Testis (tissue), 3 donors: ENCODE measurements around the gene USP32. TPM values are rescaled to one million over a fixed set of nuclear protein-coding genes. Genes with fewer than 3 reads are reported as not detected.

Experiments
- DNase-seq: peaks from one replicate; pipeline ENCODE4 v3.0.0-alpha.2; 2019
- H3K27ac ChIP-seq, 2 donors: fragments of 200-600 bp; sonication (generic); one replicate each; pipeline ENCODE4 v1.5.1; 2019
- H3K27me3 ChIP-seq: fragments of 200-600 bp; sonication (generic); one replicate; pipeline ENCODE4 v1.5.1; 2019
- H3K36me3 ChIP-seq: fragments of 200-600 bp; sonication (generic); one replicate; pipeline ENCODE4 v1.5.1; 2017; ENCODE audit warnings: low read depth; ENCODE audit errors: missing control alignments
- H3K4me1 ChIP-seq: fragments of 200-600 bp; sonication (generic); one replicate; pipeline ENCODE4 v1.5.1; 2019
- H3K4me3 ChIP-seq, 2 donors: fragments of 200-600 bp; sonication (generic); one replicate each; pipeline ENCODE4 v1.5.1; 2017 to 2019
- H3K9me3 ChIP-seq: fragments of 200-600 bp; sonication (generic); one replicate; pipeline ENCODE4 v1.5.1; 2017
- CTCF ChIP-seq, 3 experiments: fragments of 450-650 bp in 2 of 3; fragments of 200-600 bp in 1 of 3; sonication (generic) in 1 of 3; IDR thresholded peaks; one replicate each; pipeline ENCODE4 v1.5.1; 2016 to 2019; ENCODE audit warnings: antibody characterized with exemption in 3 of 3, mild to moderate bottlenecking in 2 of 3, moderate library complexity in 1 of 3
- POLR2A ChIP-seq: fragments of 450-650 bp; IDR thresholded peaks from one replicate; pipeline ENCODE4 v1.6.1; 2017; ENCODE audit warnings: antibody characterized with exemption, mild to moderate bottlenecking, moderate library complexity
- WGBS, 2 donors: methylation state at CpG; one replicate each; pipeline ENCODE4 v1.1.5; 2018; 5-methylcytosine and 5-hydroxymethylcytosine counted together
- intact Hi-C: fragments of 100-400 bp; cut with DNase I; formaldehyde crosslinking; loops from one replicate; pipeline ENCODE4 v1.15.1; 2023; ENCODE audit warnings: low total_unique reads
- polyA plus RNA-seq: library from polyadenylated mRNA; stranded (reverse); fragments of 350-450 nt; fragmentation: Illumina TruSeq; extraction: RNeasy Lipid Tissue Mini Kit (QIAGEN cat#74804); gene quantifications from one replicate; pipeline ENCODE4 v1.2.3, GENCODE V29; 2014; ENCODE audit warnings: low read depth, low replicate concordance; ENCODE audit not compliant: insufficient read depth
- total RNA-seq, 2 donors: library from RNA; depleted of rRNA; stranded (reverse); fragments of >200 nt; gene quantifications; one replicate each; pipeline ENCODE4 v1.2.3, GENCODE V29; 2016

USP32 gene
- total and polyA plus RNA-seq, 3 donors from 2014 or later, result 113 to 279 (median 166) TPM

GRCh38 chr17:60149691-60150582 is 242.0 kb downstream of the USP32 start, which contains the start of gene CA4:
Gene CA4, plus strand, starts transcription at chr17:60149973. Its CDS starts 62 bp downstream, at chr17:60150035.
- no peak for DNase-seq
- 2 to 4% methylated on average over 34 to 59 of the region's 81 CpGs for WGBS, 2 donors
- Histone ChIP-seq H3K9me3 (no peaks in the 10 kb centered on the region), H3K4me1 (peaks cover 14% of the 10 kb centered on the region), H3K27me3 (no peaks in the 10 kb centered on the region), H3K4me3 (peak within 1 kb of the TSS; percentile 21 to 44), H3K27ac (no peak within 1 kb of the TSS), H3K36me3 (no peaks in the 10 kb centered on the region)
- TF ChIP-seq CTCF (IDR thresholded peaks at IDR 0.05), result no peak
- no peak for TF ChIP-seq POLR2A
- intact Hi-C loops, result no loop called here

GRCh38 chr17:60148373-60148772 is 243.6 kb downstream of the USP32 start:
- Histone ChIP-seq H3K27ac (no peak overlapping the region), H3K4me1 (peaks cover 11% of the 10 kb centered on the region), H3K27me3 (no peaks in the 10 kb centered on the region), H3K9me3 (no peaks in the 10 kb centered on the region), H3K4me3 (no peak overlapping the region), H3K36me3 (no peaks in the 10 kb centered on the region)
- DNase-seq, result no peak
- no peak for TF ChIP-seq POLR2A
- no peak for TF ChIP-seq CTCF (IDR thresholded peaks at IDR 0.05)
- intact Hi-C loops, result no loop called here
- WGBS, 2 donors, result 43 to 62% methylated on average over 1 to 2 of the region's 2 CpGs

GRCh38 chr17:60147553-60148223 is 244.2 kb downstream of the USP32 start:
- intact Hi-C loops, result no loop called here
- Histone ChIP-seq H3K27ac (no peak overlapping the region), H3K4me3 (no peak overlapping the region), H3K4me1 (peaks cover 15% of the 10 kb centered on the region), H3K27me3 (no peaks in the 10 kb centered on the region), H3K9me3 (no peaks in the 10 kb centered on the region), H3K36me3 (no peaks in the 10 kb centered on the region)
- TF ChIP-seq POLR2A (no peak), CTCF (IDR thresholded peaks at IDR 0.05) (no peak)
- WGBS, 2 donors, result 67 to 75% methylated on average over 8 of the region's 8 CpGs
- DNase-seq, result no peak

DNA sequence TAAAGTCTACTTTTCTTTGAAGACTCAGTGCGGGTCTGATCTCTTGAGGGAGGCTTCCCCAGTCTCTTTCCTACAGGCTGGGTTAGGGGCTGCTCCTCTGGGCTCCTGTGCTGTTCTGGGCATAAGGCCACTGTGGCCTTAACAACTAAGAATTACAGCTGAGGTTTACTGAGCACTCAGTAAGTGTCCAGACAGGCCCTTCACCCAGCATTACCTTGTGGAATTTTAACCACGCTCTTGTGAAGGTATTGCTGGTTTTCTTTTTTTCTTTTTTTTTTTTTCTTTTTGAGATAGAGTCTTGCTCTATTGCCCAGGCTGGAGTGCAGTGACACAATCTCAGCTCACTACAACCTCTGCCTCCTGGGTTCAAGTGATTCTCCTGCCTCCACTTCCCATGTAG is 245.7 kb downstream of the USP32 start:
- Histone ChIP-seq H3K4me1 (peaks cover 22% of the 10 kb centered on the region), H3K27ac (no peak overlapping the region), H3K4me3 (no peak overlapping the region), H3K36me3 (no peaks in the 10 kb centered on the region), H3K9me3 (no peaks in the 10 kb centered on the region), H3K27me3 (no peaks in the 10 kb centered on the region)
- no peak for DNase-seq
- no peak for TF ChIP-seq CTCF (IDR thresholded peaks at IDR 0.05)
- no peak for TF ChIP-seq POLR2A
- 82% methylated on average over 2 of the region's 2 CpGs for WGBS, 2 donors
- intact Hi-C loops, result no loop called here
